ENCODE measurements around the gene STARD9. TPM values are rescaled to one million over a fixed set of nuclear protein-coding genes. Genes with fewer than 3 reads are reported as not detected.

STARD9 gene
- total and polyA plus RNA-seq, 2 experiments from 2014 or later: 1.8 to 6.2 TPM

- peaks cover 1% of the 10 kb centered on the region for H3K27me3 Mint-ChIP-seq (ENCODE audit: insufficient read depth, low read depth, poor library complexity)
- H3K4me2 ChIP-seq: no peak overlapping the region
- no peaks in the 10 kb centered on the region for H3K9me3 Mint-ChIP-seq
- no peaks in the 10 kb centered on the region for H3F3A ChIP-seq (replicated peaks; ENCODE audit: low read depth)
- no peaks in the 10 kb centered on the region for H3K36me3 ChIP-seq (ENCODE audit: insufficient read depth)
- no peaks in the 10 kb centered on the region; the same call in 1 of the 2 replicates for H3K9me2 ChIP-seq (ENCODE audit: insufficient read depth)
- H3K27ac ChIP-seq (ENCODE audit: low read depth): no peak overlapping the region
- no peak overlapping the region for H3K4me3 Mint-ChIP-seq
- no peaks in the 10 kb centered on the region for H3K79me2 ChIP-seq (replicated peaks; ENCODE audit: insufficient read depth)
- TF ChIP-seq ETS1 (IDR thresholded peaks at IDR 0.05): no peak
- no peak for TF ChIP-seq STAT1 (IDR thresholded peaks at IDR 0.05; ENCODE audit: unreplicated experiment)
- TF ChIP-seq ZNF462 (CRISPR knock-in tag; IDR thresholded peaks at IDR 0.05): no peak
- H3K4me3 ChIP-seq: no peak overlapping the region
- H3K27me3 ChIP-seq (ENCODE audit: insufficient read depth): no peaks in the 10 kb centered on the region
- H3K27ac Mint-ChIP-seq: no peak overlapping the region
- H3K4me1 Mint-ChIP-seq: no peaks in the 10 kb centered on the region
- no peak overlapping the region for H2AFZ ChIP-seq
- ATAC-seq: no peak
- H4K20me1 ChIP-seq (replicated peaks; ENCODE audit: insufficient read depth): no peaks in the 10 kb centered on the region; the same call in none of the 2 replicates
- H3K4me1 ChIP-seq (ENCODE audit: insufficient read depth): no peaks in the 10 kb centered on the region
- no peak for DNase-seq (ENCODE audit: low spot score)
- H3K36me3 Mint-ChIP-seq (ENCODE audit: low read depth): no peaks in the 10 kb centered on the region
Measured at GRCh38 chr15:42608752-42609488, 33.5 kb downstream of the STARD9 start.

GRCh38 chr15:42611532-42611931, 36.1 kb downstream of the STARD9 start:
- Histone ChIP-seq H3K4me1 (ENCODE audit: insufficient read depth) (no peaks in the 10 kb centered on the region), H3K27ac (ENCODE audit: low read depth) (no peak overlapping the region), H2AFZ (no peak overlapping the region), H3K79me2 (replicated peaks; ENCODE audit: insufficient read depth) (no peaks in the 10 kb centered on the region), H3K9me2 (ENCODE audit: insufficient read depth) (no peaks in the 10 kb centered on the region; the same call in 1 of the 2 replicates), H3K4me2 (no peak overlapping the region), H3K4me3 (no peak overlapping the region), H3K36me3 (ENCODE audit: insufficient read depth) (no peaks in the 10 kb centered on the region), H3F3A (replicated peaks; ENCODE audit: low read depth) (no peaks in the 10 kb centered on the region), H3K27me3 (ENCODE audit: insufficient read depth) (no peaks in the 10 kb centered on the region), H4K20me1 (replicated peaks; ENCODE audit: insufficient read depth) (no peaks in the 10 kb centered on the region; the same call in 1 of the 2 replicates)
- Mint-ChIP-seq H3K4me3 (no peak overlapping the region), H3K27me3 (ENCODE audit: insufficient read depth, low read depth, poor library complexity) (peaks cover 1% of the 10 kb centered on the region), H3K27ac (no peak overlapping the region), H3K36me3 (ENCODE audit: low read depth) (no peaks in the 10 kb centered on the region), H3K9me3 (no peaks in the 10 kb centered on the region), H3K4me1 (no peaks in the 10 kb centered on the region)
- DNase-seq (ENCODE audit: low spot score) (no peak), ATAC-seq (no peak)
- TF ChIP-seq ETS1 (IDR thresholded peaks at IDR 0.05): no peak

All from GM23338 (cell line).